NCI-H1092 (cell line): ENCODE data around the gene KRT77.

Source experiments
- DNase-seq: peaks from one replicate; lab custom pipeline; 2025; lab: John Stamatoyannopoulos, UW

The KRT77 gene

GRCh38 chr12:52655251-52655650, 48.1 kb downstream of the KRT77 start:
- no peak for DNase-seq

GRCh38 chr12:52651726-52652261, 51.5 kb downstream of the KRT77 start, which contains the start of gene KRT2:
KRT2 (minus strand) TSS chr12:52652211; CDS start chr12:52652142, 69 bp downstream.
- no peak for DNase-seq

- no peak for DNase-seq
Observed at GRCh38 chr12:52650520-52651081, 52.7 kb downstream of the KRT77 start.

GRCh38 chr12:52649066-52649465, 54.3 kb downstream of the KRT77 start:
- DNase-seq = no peak

- no peak for DNase-seq
Observed at GRCh38 chr12:52648012-52648550, 55.2 kb downstream of the KRT77 start.

GRCh38 chr12:52647601-52648000, 55.7 kb downstream of the KRT77 start:
- no peak for DNase-seq

GRCh38 chr12:52646613-52647012, 56.7 kb downstream of the KRT77 start:
- no peak for DNase-seq

- no peak for DNase-seq
Observed at GRCh38 chr12:52645982-52646381, 57.3 kb downstream of the KRT77 start.

- no peak for DNase-seq
Observed at GRCh38 chr12:52645120-52645761, 58.1 kb downstream of the KRT77 start.

GRCh38 chr12:52644078-52644415, 59.3 kb downstream of the KRT77 start:
- no peak for DNase-seq

- no peak for DNase-seq
Observed at GRCh38 chr12:52643233-52644077, 59.9 kb downstream of the KRT77 start.

GRCh38 chr12:52641468-52641867, 61.9 kb downstream of the KRT77 start:
- no peak for DNase-seq
